Endothelial cell of umbilical vein (primary cell): Measurements from ENCODE around the gene ST6GALNAC2. TPM values are rescaled to one million over a fixed set of nuclear protein-coding genes. Genes with fewer than 3 reads are reported as not detected.

Source experiments
- BruUV-seq: library from RNA; stranded (reverse); fragments of 400-500 nt; replicated peaks from 2 replicates; lab custom pipeline; 2021; lab: Mats Ljungman, UMichigan
- CTCF ChIA-PET: fragments of 300-600, 350-600 bp; sonication (Branson Sonifier 250); formaldehyde crosslinking; loops from one replicate; lab custom pipeline; 2021; ENCODE audit warnings: antibody characterized with exemption, inconsistent platforms; lab: Charles Lee
- POLR2A ChIA-PET: fragments of 300-600, 350-600 bp; sonication (Branson Sonifier 250); formaldehyde crosslinking; loops from one replicate; lab custom pipeline; 2021; ENCODE audit warnings: antibody characterized with exemption, inconsistent platforms; lab: Charles Lee
- DNase-seq: peaks from one replicate; pipeline ENCODE4 v3.0.0-alpha.2; 2011; ENCODE audit warnings: low read depth, low spot score
- FAIRE-seq: peaks from 2 replicates; lab custom pipeline; 2011; peaks lifted over from hg19 to GRCh38; lab: Jason Lieb, UNC
- H2AFZ ChIP-seq: 2 replicates; pipeline ENCODE4 v1.6.0; 2012; ENCODE audit warnings: low read depth, low read length, control low read depth, inconsistent platforms
- H3K27ac ChIP-seq: 2 replicates; pipeline ENCODE4 v1.5.1; 2011; ENCODE audit warnings: low read depth, mild to moderate bottlenecking, control low read depth, low read length, moderate library complexity; ENCODE audit not compliant: insufficient read depth
- H3K27me3 ChIP-seq, 2 experiments: 2 replicates each; pipeline versions ENCODE4 v1.6.0 to v1.6.1; 2011; ENCODE audit warnings: low read length in 2 of 2, mixed read lengths in 1 of 2; ENCODE audit not compliant: control insufficient read depth in 2 of 2, insufficient read depth in 2 of 2
- H3K36me3 ChIP-seq, 2 experiments: 2 replicates in 1 of 2; 3 replicates in 1 of 2; pipeline ENCODE4 v1.5.1; 2011; ENCODE audit warnings: low read length in 2 of 2, mild to moderate bottlenecking in 1 of 2, moderate library complexity in 1 of 2; ENCODE audit not compliant: control insufficient read depth in 2 of 2, insufficient read depth in 2 of 2; ENCODE audit errors: extremely low read depth in 1 of 2
- H3K4me1 ChIP-seq: 3 replicates; pipeline ENCODE4 v1.5.1; 2011; ENCODE audit warnings: mild to moderate bottlenecking, low read length; ENCODE audit not compliant: control insufficient read depth, insufficient read depth; ENCODE audit errors: extremely low read depth
- H3K4me2 ChIP-seq: 2 replicates; pipeline ENCODE4 v1.6.1; 2011; ENCODE audit warnings: low read length, control low read depth, mixed read lengths; ENCODE audit not compliant: insufficient read depth
- H3K4me3 ChIP-seq, 3 experiments: fragments of 200-600 bp in 1 of 3; sonication (generic), shearing (Covaris generic) in 1 of 3; replicated peaks in 1 of 3; 2 replicates each; pipeline ENCODE4 v1.5.1; 2011 to 2016; ENCODE audit warnings: control low read depth in 3 of 3, low read length in 3 of 3, mild to moderate bottlenecking in 2 of 3, inconsistent platforms in 1 of 3, low read depth in 1 of 3, moderate library complexity in 1 of 3; ENCODE audit not compliant: insufficient read depth in 1 of 3
- H3K79me2 ChIP-seq: 2 replicates; pipeline ENCODE4 v1.6.0; 2012; ENCODE audit warnings: low read length, inconsistent platforms; ENCODE audit not compliant: control insufficient read depth, insufficient read depth
- H3K9ac ChIP-seq: replicated peaks from 2 replicates; pipeline ENCODE3; 2011; ENCODE audit warnings: low read length, control low read depth; ENCODE audit not compliant: insufficient read depth; ENCODE audit errors: extremely low read depth
- H3K9me1 ChIP-seq: replicated peaks from 3 replicates; pipeline ENCODE4 v1.6.0; 2011; ENCODE audit warnings: mild to moderate bottlenecking, low read length; ENCODE audit not compliant: control insufficient read depth, insufficient read depth; ENCODE audit errors: extremely low read depth
- H3K9me3 ChIP-seq: replicated peaks from 2 replicates; pipeline ENCODE4 v1.5.1; 2012; ENCODE audit warnings: low read length, inconsistent platforms; ENCODE audit not compliant: control insufficient read depth, insufficient read depth
- H4K20me1 ChIP-seq: replicated peaks from 2 replicates; pipeline ENCODE3; 2011; ENCODE audit warnings: mild to moderate bottlenecking, low read length; ENCODE audit not compliant: control insufficient read depth, insufficient read depth; ENCODE audit errors: extremely low read depth
- EZH2 ChIP-seq: IDR thresholded peaks from 2 replicates; pipeline ENCODE4 v1.6.1; 2012; ENCODE audit warnings: borderline replicate concordance, low read depth, mild to moderate bottlenecking, moderate library complexity, low read length, inconsistent platforms; ENCODE audit not compliant: severe bottlenecking
- FOS ChIP-seq: IDR thresholded peaks from 2 replicates; pipeline ENCODE4 v1.6.1; 2011; ENCODE audit warnings: mild to moderate bottlenecking, low read length, moderate library complexity, borderline replicate concordance; ENCODE audit not compliant: insufficient read depth
- GATA2 ChIP-seq: IDR thresholded peaks from 2 replicates; pipeline ENCODE4 v1.7.0; 2011; ENCODE audit warnings: low read depth, mild to moderate bottlenecking, moderate library complexity, mixed read lengths, low read length; ENCODE audit not compliant: insufficient read length, insufficient read depth
- JUN ChIP-seq: IDR thresholded peaks from 2 replicates; pipeline ENCODE4 v1.6.1; 2011; ENCODE audit warnings: borderline replicate concordance, low read depth; ENCODE audit not compliant: insufficient read length, insufficient read depth
- MAX ChIP-seq: IDR thresholded peaks from 2 replicates; pipeline ENCODE4 v1.6.1; 2011; ENCODE audit not compliant: insufficient read depth, insufficient read length
- MYC ChIP-seq: IDR thresholded peaks from one replicate; pipeline ENCODE4 v1.6.1; 2011; ENCODE audit warnings: mild to moderate bottlenecking, low read depth, low read length
- POLR2A ChIP-seq: IDR thresholded peaks from 2 replicates; pipeline ENCODE4 v1.6.1; 2012; ENCODE audit warnings: low read depth, mild to moderate bottlenecking, control low read depth, low read length
- POLR2AphosphoS5 ChIP-seq: IDR thresholded peaks from 2 replicates; pipeline ENCODE4 v1.6.1; 2012; ENCODE audit warnings: low read depth, mild to moderate bottlenecking, control low read depth, low read length, moderate library complexity; ENCODE audit not compliant: insufficient read depth
- dilution Hi-C: fragments of 300-500 bp; cut with MboI; formaldehyde crosslinking; loops from one replicate; pipeline ENCODE4 v1.15.0; 2019; ENCODE audit warnings: low sequenced_read_pairs; ENCODE audit not compliant: extremely low pct_ligation_motif_present
- intact Hi-C: fragments of 100-400 bp; cut with micrococcal nuclease; formaldehyde crosslinking; loops from one replicate; pipeline ENCODE4 v1.10.0; 2022
- polyA plus RNA-seq, 4 experiments: library from polyadenylated mRNA; depleted of rRNA in 3 of 4; stranded (reverse) in 3 of 4; unstranded in 1 of 4; fragments of >200 nt; gene quantifications; 2 replicates each; pipeline versions ENCODE4 v1.2.1 to v1.2.3, GENCODE V29; 2011 to 2012; ENCODE audit warnings: missing spikeins in 1 of 4
- total RNA-seq: library from RNA; stranded (reverse); gene quantifications from 2 replicates; pipeline ENCODE4 v1.2.3, GENCODE V29; 2021
- TF ChIP-seq, protein P1 (sequence below), 2 donors: IDR thresholded peaks; 1 replicate in 1 of 2; 2 replicates in 1 of 2; pipeline ENCODE4 v1.5.1; 2011; ENCODE audit warnings: low read length in 2 of 2, mild to moderate bottlenecking in 2 of 2, moderate library complexity in 2 of 2, control low read depth in 1 of 2, inconsistent platforms in 1 of 2, low read depth in 1 of 2; ENCODE audit not compliant: insufficient read depth in 1 of 2; ENCODE audit errors: extremely low read depth in 1 of 2

Gene ST6GALNAC2
- total and polyA plus RNA-seq, 2 donors (not counting 3 experiments of a cell fraction or from before 2014, with no cell fraction given): 0.59 to 1.7 TPM

- intact Hi-C loops (no loop called here), dilution Hi-C loops (no loop called here)
- Histone ChIP-seq H4K20me1 (no peaks in the 10 kb centered on the region), H2AFZ (no peak overlapping the region), H3K27ac (no peak overlapping the region), H3K9ac (no peak overlapping the region), H3K4me2 (no peak overlapping the region), H3K36me3 (no peaks in the 10 kb centered on the region), H3K27me3 (peaks cover 0 to 2% of the 10 kb centered on the region in 2 experiments), H3K9me3 (no peaks in the 10 kb centered on the region), H3K4me1 (peaks cover 10% of the 10 kb centered on the region), H3K79me2 (no peaks in the 10 kb centered on the region), H3K9me1 (no peaks in the 10 kb centered on the region), H3K4me3 (no peak overlapping the region)
- CTCF ChIA-PET: interaction anchor here (0.8 to 4.1 kb wide), 2 partner anchors 67 to 100 kb away, joined by 3 to 121 read pairs; partner anchors contain the start of genes JMJD6 and METTL23
- DNase-seq (no peak), FAIRE-seq (no peak)
- no TSS peak for BruUV-seq
- POLR2A ChIA-PET: no interaction called here
- TF ChIP-seq, protein P1, sequence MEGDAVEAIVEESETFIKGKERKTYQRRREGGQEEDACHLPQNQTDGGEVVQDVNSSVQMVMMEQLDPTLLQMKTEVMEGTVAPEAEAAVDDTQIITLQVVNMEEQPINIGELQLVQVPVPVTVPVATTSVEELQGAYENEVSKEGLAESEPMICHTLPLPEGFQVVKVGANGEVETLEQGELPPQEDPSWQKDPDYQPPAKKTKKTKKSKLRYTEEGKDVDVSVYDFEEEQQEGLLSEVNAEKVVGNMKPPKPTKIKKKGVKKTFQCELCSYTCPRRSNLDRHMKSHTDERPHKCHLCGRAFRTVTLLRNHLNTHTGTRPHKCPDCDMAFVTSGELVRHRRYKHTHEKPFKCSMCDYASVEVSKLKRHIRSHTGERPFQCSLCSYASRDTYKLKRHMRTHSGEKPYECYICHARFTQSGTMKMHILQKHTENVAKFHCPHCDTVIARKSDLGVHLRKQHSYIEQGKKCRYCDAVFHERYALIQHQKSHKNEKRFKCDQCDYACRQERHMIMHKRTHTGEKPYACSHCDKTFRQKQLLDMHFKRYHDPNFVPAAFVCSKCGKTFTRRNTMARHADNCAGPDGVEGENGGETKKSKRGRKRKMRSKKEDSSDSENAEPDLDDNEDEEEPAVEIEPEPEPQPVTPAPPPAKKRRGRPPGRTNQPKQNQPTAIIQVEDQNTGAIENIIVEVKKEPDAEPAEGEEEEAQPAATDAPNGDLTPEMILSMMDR (IDR thresholded peaks at IDR 0.05; ENCODE audit: extremely low read depth in 1 of 2, insufficient read depth in 1 of 2, low read depth in 1 of 2, low read length in 2 of 2): no peak
- TF ChIP-seq POLR2AphosphoS5: no peak
Observed at GRCh38 chr17:76626442-76626841, 40.8 kb upstream of the ST6GALNAC2 start.

GRCh38 chr17:76625496-76625895 lies 39.8 kb upstream of the ST6GALNAC2 start:
- no TSS peak for BruUV-seq

More at GRCh38 chr17:76625496-76625895, 39.8 kb upstream of the ST6GALNAC2 start:
- FAIRE-seq (no peak), DNase-seq (no peak)
- Histone ChIP-seq H3K27ac (no peak overlapping the region), H3K27me3 (peaks cover 0 to 2% of the 10 kb centered on the region in 2 experiments), H3K79me2 (no peaks in the 10 kb centered on the region), H3K9me1 (no peaks in the 10 kb centered on the region), H3K9me3 (no peaks in the 10 kb centered on the region), H3K4me2 (no peak overlapping the region), H3K4me3 (no peak overlapping the region), H4K20me1 (no peaks in the 10 kb centered on the region), H3K36me3 (no peaks in the 10 kb centered on the region), H2AFZ (no peak overlapping the region), H3K4me1 (peaks cover 10% of the 10 kb centered on the region), H3K9ac (no peak overlapping the region)
- TF ChIP-seq, protein P1 (IDR thresholded peaks at IDR 0.05; ENCODE audit: extremely low read depth in 1 of 2, insufficient read depth in 1 of 2, low read depth in 1 of 2, low read length in 2 of 2): no peak
- TF ChIP-seq POLR2A: no peak
- no peak for TF ChIP-seq MYC
- no peak for TF ChIP-seq MAX
- TF ChIP-seq EZH2: no peak
- TF ChIP-seq JUN: no peak
- TF ChIP-seq FOS: no peak
- TF ChIP-seq POLR2AphosphoS5: no peak
- TF ChIP-seq GATA2: no peak
- intact Hi-C loops: no loop called here
- dilution Hi-C loops: no loop called here
- CTCF ChIA-PET: interaction anchor here (0.8 to 4.5 kb wide), 20 partner anchors 9 to 118 kb away, joined by 3 to 121 read pairs (median 16); partner anchors contain the start of gene CYGB
- POLR2A ChIA-PET: no interaction called here
